HG02610 (cell line): Measurements from ENCODE around the gene BMAL1.
"Not testable (repeated sequence)": the region's sequence is repeated elsewhere in the genome, so short reads cannot be mapped to it uniquely, and the experiment has no call there.

Source experiments
- ATAC-seq: cut with Tn5 transposase; IDR thresholded peaks from one replicate; pipeline ENCODE4 v1.9.1; 2021; ENCODE audit warnings: mild to moderate bottlenecking, moderate library complexity; ENCODE audit not compliant: unreplicated experiment

The BMAL1 gene

GRCh38 chr11:13277768-13278608 lies at the start of gene BMAL1:
TSS of gene BMAL1 (plus strand) at chr11:13277790. CDS start at chr11:13354309, 76,519 bp downstream.
- peak; percentile 20 for ATAC-seq

- ATAC-seq: no peak
These were observed 49.0 kb upstream of the BMAL1 start for GRCh38 chr11:13228572-13228971.

- no peak for ATAC-seq
These were observed 48.5 kb upstream of the BMAL1 start for GRCh38 chr11:13229136-13229535.

- ATAC-seq: no peak
These were observed 47.8 kb upstream of the BMAL1 start for GRCh38 chr11:13229711-13230318.

- no peak for ATAC-seq
These were observed 44.3 kb upstream of the BMAL1 start for GRCh38 chr11:13233173-13233745.

- no peak for ATAC-seq
These were observed 41.7 kb upstream of the BMAL1 start for GRCh38 chr11:13235895-13236294.

GRCh38 chr11:13236626-13237025 lies 41.0 kb upstream of the BMAL1 start:
- ATAC-seq: no peak

GRCh38 chr11:13237761-13238160 lies 39.8 kb upstream of the BMAL1 start:
- ATAC-seq: no peak

GRCh38 chr11:13238879-13239514 lies 38.6 kb upstream of the BMAL1 start:
- no peak for ATAC-seq

- ATAC-seq: no peak
These were observed 35.0 kb upstream of the BMAL1 start for GRCh38 chr11:13242564-13242963.

GRCh38 chr11:13247606-13248296 lies 29.8 kb upstream of the BMAL1 start:
- ATAC-seq: no peak

GRCh38 chr11:13249177-13249576 lies 28.4 kb upstream of the BMAL1 start:
- ATAC-seq: no peak

- no peak for ATAC-seq
These were observed 27.6 kb upstream of the BMAL1 start for GRCh38 chr11:13249992-13250391.

- ATAC-seq: no peak
These were observed 25.6 kb upstream of the BMAL1 start for GRCh38 chr11:13251966-13252365.

GRCh38 chr11:13252438-13252837 lies 25.2 kb upstream of the BMAL1 start:
- ATAC-seq: no peak

GRCh38 chr11:13256216-13256615 lies 21.4 kb upstream of the BMAL1 start:
- no peak for ATAC-seq

GRCh38 chr11:13258061-13258460 lies 19.5 kb upstream of the BMAL1 start:
- ATAC-seq: not testable (repeated sequence)

- no peak for ATAC-seq
These were observed 18.7 kb upstream of the BMAL1 start for GRCh38 chr11:13258855-13259254.

- ATAC-seq: no peak
These were observed 18.2 kb upstream of the BMAL1 start for GRCh38 chr11:13259374-13259773.

GRCh38 chr11:13260201-13260962 lies 17.2 kb upstream of the BMAL1 start:
- no peak for ATAC-seq
